CD4-positive, alpha-beta T cell treated with Interleukin-21 for 1 hour (primary cell): ENCODE data around the gene COL27A1.

Experiments used
- DNase-seq: peaks from one replicate; pipeline ENCODE4 v3.0.0-alpha.2; 2020

The COL27A1 gene

DNA sequence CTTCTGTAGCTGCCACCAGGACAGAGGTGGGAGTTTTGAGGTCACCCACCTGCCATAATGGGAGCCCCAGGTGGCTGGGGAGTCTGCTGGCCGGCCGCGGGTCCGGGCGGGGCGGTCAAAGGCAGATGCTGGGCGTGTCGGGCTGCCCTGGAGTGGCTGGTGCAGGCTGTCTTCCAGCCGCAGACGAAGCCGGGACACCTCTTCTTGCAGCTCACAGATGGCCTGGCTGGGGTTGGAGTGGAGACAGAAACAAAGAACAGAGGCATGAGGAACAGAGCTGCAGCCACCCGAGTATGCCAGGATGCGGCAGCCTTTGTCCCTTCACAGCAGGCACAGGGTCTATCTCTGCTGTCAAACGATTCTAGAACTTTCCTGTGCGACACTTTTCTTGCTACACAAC, 192.3 kb downstream of the COL27A1 start:
- no peak for DNase-seq

GRCh38 chr9:114348261-114348905, 193.0 kb downstream of the COL27A1 start:
- no peak for DNase-seq

GRCh38 chr9:114348906-114349482, 193.7 kb downstream of the COL27A1 start:
- DNase-seq: peak; percentile 64

DNA sequence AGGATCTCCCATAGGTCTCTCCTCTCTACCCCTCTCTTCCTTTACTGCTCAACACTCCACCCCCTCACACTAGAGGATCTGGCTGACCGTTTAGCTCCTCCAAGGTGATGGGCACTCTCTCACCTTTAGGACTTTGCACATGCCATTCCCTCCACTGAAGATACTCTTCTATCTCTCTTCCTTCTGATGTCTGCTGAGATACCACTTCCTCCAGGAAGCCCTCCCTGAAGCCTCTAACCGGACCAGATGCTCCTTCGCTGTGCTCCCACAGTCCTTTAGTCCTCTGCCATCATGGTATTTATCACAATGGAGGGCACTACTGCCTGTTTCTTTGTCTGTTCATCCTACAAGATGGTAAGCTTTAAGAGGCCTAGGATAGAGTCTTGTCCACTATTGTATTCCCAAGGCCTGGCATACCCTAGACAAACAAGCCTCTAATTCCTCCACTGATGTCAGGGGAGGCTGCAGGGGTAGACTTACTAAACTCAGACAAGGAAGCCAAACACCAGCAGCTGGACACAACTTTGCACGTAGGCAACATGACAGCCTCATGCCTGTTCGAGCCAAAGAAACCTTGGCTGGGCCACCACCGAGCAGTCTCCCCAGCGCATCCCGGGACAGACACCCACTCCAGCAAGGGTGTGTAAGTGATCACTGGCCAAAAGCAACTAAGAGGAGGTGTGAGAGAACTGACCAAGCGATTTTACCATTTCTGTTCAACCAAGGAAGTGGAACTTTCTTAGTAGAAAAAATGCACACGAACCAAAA, 194.6 kb downstream of the COL27A1 start:
- no peak for DNase-seq

- no peak for DNase-seq
Observed at GRCh38 chr9:114350636-114351401, 195.5 kb downstream of the COL27A1 start.

GRCh38 chr9:114351932-114352331, 196.6 kb downstream of the COL27A1 start:
- DNase-seq: no peak

DNA sequence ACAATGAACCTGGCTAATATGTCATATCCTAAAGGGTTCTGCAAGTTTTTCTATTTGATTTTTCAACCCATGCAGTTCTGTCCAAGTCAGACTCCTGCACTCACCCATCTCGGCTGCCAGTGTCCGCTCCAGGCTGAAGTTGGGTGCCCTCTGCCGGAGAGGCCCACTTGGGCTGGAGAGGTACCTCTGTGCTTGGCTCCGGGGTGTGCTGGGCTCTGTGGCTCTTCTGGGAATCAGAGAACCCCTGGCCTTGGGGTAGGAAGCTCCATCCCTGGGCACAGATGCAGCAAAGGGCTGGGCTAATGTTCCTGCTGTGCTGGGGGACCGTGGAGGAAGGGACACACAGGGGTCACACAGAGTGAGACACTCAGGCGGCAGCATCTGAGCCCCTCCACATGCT, 200.5 kb downstream of the COL27A1 start:
- no peak for DNase-seq

- DNase-seq: no peak
Observed at GRCh38 chr9:114356792-114357191, 201.5 kb downstream of the COL27A1 start.

- DNase-seq: no peak
Observed at GRCh38 chr9:114357360-114357759, 202.0 kb downstream of the COL27A1 start.

GRCh38 chr9:114357911-114358328, 202.6 kb downstream of the COL27A1 start:
- DNase-seq: no peak

- DNase-seq: no peak
Observed at GRCh38 chr9:114359801-114360200, 204.5 kb downstream of the COL27A1 start.

DNA sequence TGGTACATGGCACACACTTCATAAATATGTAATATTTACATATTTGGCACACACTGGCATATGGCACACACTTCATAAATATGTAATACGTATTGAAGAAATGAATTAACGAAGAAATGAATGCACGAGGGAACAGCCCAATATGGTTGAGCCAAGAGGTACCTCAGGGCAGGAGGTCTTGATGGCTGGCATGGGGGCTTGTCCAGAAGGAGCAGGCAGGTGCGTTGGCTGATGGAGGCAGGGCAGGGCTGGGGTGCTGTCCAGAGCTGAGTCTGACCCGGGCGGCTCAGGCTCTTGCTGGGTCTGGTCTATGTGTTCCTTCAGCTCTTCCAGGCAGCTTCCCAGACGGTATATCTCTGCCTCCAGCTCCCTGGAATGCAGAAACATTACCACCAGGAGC, 206.2 kb downstream of the COL27A1 start:
- DNase-seq: no peak
